Endothelial cell of umbilical vein (primary cell): ENCODE data around the gene LRP1B. TPM values are rescaled to one million over a fixed set of nuclear protein-coding genes. Genes with fewer than 3 reads are reported as not detected.

Experiments used
- BruUV-seq: library from RNA; stranded (reverse); fragments of 400-500 nt; replicated peaks from 2 replicates; lab custom pipeline; 2021; lab: Mats Ljungman, UMichigan
- CTCF ChIA-PET: fragments of 300-600, 350-600 bp; sonication (Branson Sonifier 250); formaldehyde crosslinking; loops from one replicate; lab custom pipeline; 2021; ENCODE audit warnings: antibody characterized with exemption, inconsistent platforms; lab: Charles Lee
- POLR2A ChIA-PET: fragments of 300-600, 350-600 bp; sonication (Branson Sonifier 250); formaldehyde crosslinking; loops from one replicate; lab custom pipeline; 2021; ENCODE audit warnings: antibody characterized with exemption, inconsistent platforms; lab: Charles Lee
- DNase-seq: peaks from one replicate; pipeline ENCODE4 v3.0.0-alpha.2; 2011; ENCODE audit warnings: low read depth, low spot score
- FAIRE-seq: peaks from 2 replicates; lab custom pipeline; 2011; peaks lifted over from hg19 to GRCh38; lab: Jason Lieb, UNC
- H2AFZ ChIP-seq: 2 replicates; pipeline ENCODE4 v1.6.0; 2012; ENCODE audit warnings: low read depth, low read length, control low read depth, inconsistent platforms
- H3K27ac ChIP-seq: 2 replicates; pipeline ENCODE4 v1.5.1; 2011; ENCODE audit warnings: low read depth, mild to moderate bottlenecking, control low read depth, low read length, moderate library complexity; ENCODE audit not compliant: insufficient read depth
- H3K27me3 ChIP-seq, 2 experiments: 2 replicates each; pipeline versions ENCODE4 v1.6.0 to v1.6.1; 2011; ENCODE audit warnings: low read length in 2 of 2, mixed read lengths in 1 of 2; ENCODE audit not compliant: control insufficient read depth in 2 of 2, insufficient read depth in 2 of 2
- H3K36me3 ChIP-seq, 2 experiments: 2 replicates in 1 of 2; 3 replicates in 1 of 2; pipeline ENCODE4 v1.5.1; 2011; ENCODE audit warnings: low read length in 2 of 2, mild to moderate bottlenecking in 1 of 2, moderate library complexity in 1 of 2; ENCODE audit not compliant: control insufficient read depth in 2 of 2, insufficient read depth in 2 of 2; ENCODE audit errors: extremely low read depth in 1 of 2
- H3K4me1 ChIP-seq: 3 replicates; pipeline ENCODE4 v1.5.1; 2011; ENCODE audit warnings: mild to moderate bottlenecking, low read length; ENCODE audit not compliant: control insufficient read depth, insufficient read depth; ENCODE audit errors: extremely low read depth
- H3K4me2 ChIP-seq: 2 replicates; pipeline ENCODE4 v1.6.1; 2011; ENCODE audit warnings: low read length, control low read depth, mixed read lengths; ENCODE audit not compliant: insufficient read depth
- H3K4me3 ChIP-seq, 3 experiments: fragments of 200-600 bp in 1 of 3; sonication (generic), shearing (Covaris generic) in 1 of 3; replicated peaks in 1 of 3; 2 replicates each; pipeline ENCODE4 v1.5.1; 2011 to 2016; ENCODE audit warnings: control low read depth in 3 of 3, low read length in 3 of 3, mild to moderate bottlenecking in 2 of 3, inconsistent platforms in 1 of 3, low read depth in 1 of 3, moderate library complexity in 1 of 3; ENCODE audit not compliant: insufficient read depth in 1 of 3
- H3K79me2 ChIP-seq: 2 replicates; pipeline ENCODE4 v1.6.0; 2012; ENCODE audit warnings: low read length, inconsistent platforms; ENCODE audit not compliant: control insufficient read depth, insufficient read depth
- H3K9ac ChIP-seq: replicated peaks from 2 replicates; pipeline ENCODE3; 2011; ENCODE audit warnings: low read length, control low read depth; ENCODE audit not compliant: insufficient read depth; ENCODE audit errors: extremely low read depth
- H3K9me1 ChIP-seq: replicated peaks from 3 replicates; pipeline ENCODE4 v1.6.0; 2011; ENCODE audit warnings: mild to moderate bottlenecking, low read length; ENCODE audit not compliant: control insufficient read depth, insufficient read depth; ENCODE audit errors: extremely low read depth
- H3K9me3 ChIP-seq: replicated peaks from 2 replicates; pipeline ENCODE4 v1.5.1; 2012; ENCODE audit warnings: low read length, inconsistent platforms; ENCODE audit not compliant: control insufficient read depth, insufficient read depth
- H4K20me1 ChIP-seq: replicated peaks from 2 replicates; pipeline ENCODE3; 2011; ENCODE audit warnings: mild to moderate bottlenecking, low read length; ENCODE audit not compliant: control insufficient read depth, insufficient read depth; ENCODE audit errors: extremely low read depth
- CTCF ChIP-seq, 2 donors: IDR thresholded peaks; 1 replicate in 1 of 2; 2 replicates in 1 of 2; pipeline ENCODE4 v1.5.1; 2011; ENCODE audit warnings: low read length in 2 of 2, mild to moderate bottlenecking in 2 of 2, moderate library complexity in 2 of 2, control low read depth in 1 of 2, inconsistent platforms in 1 of 2, low read depth in 1 of 2; ENCODE audit not compliant: insufficient read depth in 1 of 2; ENCODE audit errors: extremely low read depth in 1 of 2
- EZH2 ChIP-seq: IDR thresholded peaks from 2 replicates; pipeline ENCODE4 v1.6.1; 2012; ENCODE audit warnings: borderline replicate concordance, low read depth, mild to moderate bottlenecking, moderate library complexity, low read length, inconsistent platforms; ENCODE audit not compliant: severe bottlenecking
- FOS ChIP-seq: IDR thresholded peaks from 2 replicates; pipeline ENCODE4 v1.6.1; 2011; ENCODE audit warnings: mild to moderate bottlenecking, low read length, moderate library complexity, borderline replicate concordance; ENCODE audit not compliant: insufficient read depth
- GATA2 ChIP-seq: IDR thresholded peaks from 2 replicates; pipeline ENCODE4 v1.7.0; 2011; ENCODE audit warnings: low read depth, mild to moderate bottlenecking, moderate library complexity, mixed read lengths, low read length; ENCODE audit not compliant: insufficient read length, insufficient read depth
- JUN ChIP-seq: IDR thresholded peaks from 2 replicates; pipeline ENCODE4 v1.6.1; 2011; ENCODE audit warnings: borderline replicate concordance, low read depth; ENCODE audit not compliant: insufficient read length, insufficient read depth
- MAX ChIP-seq: IDR thresholded peaks from 2 replicates; pipeline ENCODE4 v1.6.1; 2011; ENCODE audit not compliant: insufficient read depth, insufficient read length
- MYC ChIP-seq: IDR thresholded peaks from one replicate; pipeline ENCODE4 v1.6.1; 2011; ENCODE audit warnings: mild to moderate bottlenecking, low read depth, low read length
- POLR2A ChIP-seq: IDR thresholded peaks from 2 replicates; pipeline ENCODE4 v1.6.1; 2012; ENCODE audit warnings: low read depth, mild to moderate bottlenecking, control low read depth, low read length
- POLR2AphosphoS5 ChIP-seq: IDR thresholded peaks from 2 replicates; pipeline ENCODE4 v1.6.1; 2012; ENCODE audit warnings: low read depth, mild to moderate bottlenecking, control low read depth, low read length, moderate library complexity; ENCODE audit not compliant: insufficient read depth
- dilution Hi-C: fragments of 300-500 bp; cut with MboI; formaldehyde crosslinking; loops from one replicate; pipeline ENCODE4 v1.15.0; 2019; ENCODE audit warnings: low sequenced_read_pairs; ENCODE audit not compliant: extremely low pct_ligation_motif_present
- intact Hi-C: fragments of 100-400 bp; cut with micrococcal nuclease; formaldehyde crosslinking; loops from one replicate; pipeline ENCODE4 v1.10.0; 2022
- polyA plus RNA-seq, 4 experiments: library from polyadenylated mRNA; depleted of rRNA in 3 of 4; stranded (reverse) in 3 of 4; unstranded in 1 of 4; fragments of >200 nt; gene quantifications; 2 replicates each; pipeline versions ENCODE4 v1.2.1 to v1.2.3, GENCODE V29; 2011 to 2012; ENCODE audit warnings: missing spikeins in 1 of 4
- total RNA-seq: library from RNA; stranded (reverse); gene quantifications from 2 replicates; pipeline ENCODE4 v1.2.3, GENCODE V29; 2021

The LRP1B gene
- total and polyA plus RNA-seq, 2 donors (not counting 3 experiments of a cell fraction or from before 2014, with no cell fraction given): 0.03 to 0.07 TPM

GRCh38 chr2:142124706-142125105 is 6.1 kb downstream of the LRP1B start:
- TF ChIP-seq JUN: no peak
- TF ChIP-seq MAX: no peak
- no peak for TF ChIP-seq POLR2A
- TF ChIP-seq POLR2AphosphoS5: no peak
- TF ChIP-seq GATA2: no peak
- TF ChIP-seq MYC: no peak
- TF ChIP-seq EZH2: no peak
- TF ChIP-seq CTCF (IDR thresholded peaks at IDR 0.05; ENCODE audit: extremely low read depth in 1 of 2, insufficient read depth in 1 of 2, low read depth in 1 of 2, low read length in 2 of 2): no peak
- no peak for TF ChIP-seq FOS
- no peak overlapping the region for H2AFZ ChIP-seq
- H3K36me3 ChIP-seq: no peaks in the 10 kb centered on the region
- H3K27ac ChIP-seq: no peak overlapping the region
- CTCF ChIA-PET: interaction anchor here (0.9 kb wide), 1 partner anchor 15 kb away, joined by 3 read pairs; no protein-coding TSS in a partner anchor
- no peak overlapping the region for H3K4me3 ChIP-seq
- DNase-seq: no peak
- intact Hi-C loops: no loop called here
- no peaks in the 10 kb centered on the region for H3K9me1 ChIP-seq
- POLR2A ChIA-PET: no interaction called here
- dilution Hi-C loops: no loop called here
- H3K79me2 ChIP-seq: no peaks in the 10 kb centered on the region
- H3K4me1 ChIP-seq: no peaks in the 10 kb centered on the region
- BruUV-seq: no TSS peak
- FAIRE-seq: no peak
- no peak overlapping the region for H3K9ac ChIP-seq
- no peak overlapping the region for H3K4me2 ChIP-seq
- no peaks in the 10 kb centered on the region for H4K20me1 ChIP-seq
- H3K27me3 ChIP-seq: peaks cover 8 to 22% of the 10 kb centered on the region in 2 experiments
- no peaks in the 10 kb centered on the region for H3K9me3 ChIP-seq
